AG09319 (cell line): ENCODE measurements around the gene TRPC1.

ENCODE experiments used
- DNase-seq: peaks from one replicate; pipeline ENCODE4 v3.0.0-alpha.2; 2010; ENCODE audit warnings: low read depth; ENCODE audit errors: extremely low read depth
- TF ChIP-seq, protein P1 (sequence below): IDR thresholded peaks from 2 replicates; pipeline ENCODE4 v1.5.1; 2011; ENCODE audit warnings: low read depth, mild to moderate bottlenecking, inconsistent platforms, low read length, moderate library complexity

TRPC1 gene

DNA sequence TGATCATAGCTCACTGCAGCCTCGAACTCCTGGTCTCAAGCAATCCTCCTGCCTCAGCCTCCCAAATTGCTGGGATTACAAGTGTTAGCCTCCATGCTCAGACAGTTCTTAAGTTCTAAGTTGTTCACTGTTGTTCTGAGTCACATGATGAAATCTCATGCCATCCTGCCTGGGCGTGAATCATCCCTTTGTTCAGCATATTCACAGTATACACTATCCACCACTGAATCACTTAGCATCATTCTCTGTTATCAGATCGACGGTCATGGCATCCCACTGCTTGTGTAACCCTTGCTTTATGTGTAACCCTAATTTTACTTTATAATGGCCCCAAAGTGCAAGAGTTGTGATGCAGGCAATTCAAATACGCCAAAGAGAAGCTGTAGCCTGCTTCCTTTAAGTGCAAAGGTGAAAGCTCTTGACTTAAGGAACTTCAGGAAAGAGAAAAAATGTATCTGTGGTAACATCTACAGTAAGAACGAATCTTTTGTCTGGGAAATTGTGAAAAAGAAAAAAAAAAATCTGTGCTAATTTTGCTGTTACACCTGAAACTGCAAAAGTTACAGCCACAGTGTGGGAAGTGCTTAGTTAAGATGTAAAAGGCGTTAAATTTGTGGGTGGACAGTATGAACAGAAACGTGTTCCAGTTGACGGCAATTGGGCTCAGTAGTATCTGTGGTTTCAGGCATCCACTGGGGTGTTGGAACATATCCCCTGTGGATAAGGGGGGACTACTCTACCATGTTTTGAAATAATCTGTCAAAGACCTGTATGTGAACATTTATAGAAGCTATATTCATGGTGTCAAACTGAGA lies 84.5 kb downstream of the TRPC1 start:
- peak; percentile 16 for DNase-seq
- TF ChIP-seq, protein P1, sequence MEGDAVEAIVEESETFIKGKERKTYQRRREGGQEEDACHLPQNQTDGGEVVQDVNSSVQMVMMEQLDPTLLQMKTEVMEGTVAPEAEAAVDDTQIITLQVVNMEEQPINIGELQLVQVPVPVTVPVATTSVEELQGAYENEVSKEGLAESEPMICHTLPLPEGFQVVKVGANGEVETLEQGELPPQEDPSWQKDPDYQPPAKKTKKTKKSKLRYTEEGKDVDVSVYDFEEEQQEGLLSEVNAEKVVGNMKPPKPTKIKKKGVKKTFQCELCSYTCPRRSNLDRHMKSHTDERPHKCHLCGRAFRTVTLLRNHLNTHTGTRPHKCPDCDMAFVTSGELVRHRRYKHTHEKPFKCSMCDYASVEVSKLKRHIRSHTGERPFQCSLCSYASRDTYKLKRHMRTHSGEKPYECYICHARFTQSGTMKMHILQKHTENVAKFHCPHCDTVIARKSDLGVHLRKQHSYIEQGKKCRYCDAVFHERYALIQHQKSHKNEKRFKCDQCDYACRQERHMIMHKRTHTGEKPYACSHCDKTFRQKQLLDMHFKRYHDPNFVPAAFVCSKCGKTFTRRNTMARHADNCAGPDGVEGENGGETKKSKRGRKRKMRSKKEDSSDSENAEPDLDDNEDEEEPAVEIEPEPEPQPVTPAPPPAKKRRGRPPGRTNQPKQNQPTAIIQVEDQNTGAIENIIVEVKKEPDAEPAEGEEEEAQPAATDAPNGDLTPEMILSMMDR: no peak

GRCh38 chr3:142809259-142809658 lies 85.4 kb downstream of the TRPC1 start:
- TF ChIP-seq, protein P1: no peak
- no peak for DNase-seq

DNA sequence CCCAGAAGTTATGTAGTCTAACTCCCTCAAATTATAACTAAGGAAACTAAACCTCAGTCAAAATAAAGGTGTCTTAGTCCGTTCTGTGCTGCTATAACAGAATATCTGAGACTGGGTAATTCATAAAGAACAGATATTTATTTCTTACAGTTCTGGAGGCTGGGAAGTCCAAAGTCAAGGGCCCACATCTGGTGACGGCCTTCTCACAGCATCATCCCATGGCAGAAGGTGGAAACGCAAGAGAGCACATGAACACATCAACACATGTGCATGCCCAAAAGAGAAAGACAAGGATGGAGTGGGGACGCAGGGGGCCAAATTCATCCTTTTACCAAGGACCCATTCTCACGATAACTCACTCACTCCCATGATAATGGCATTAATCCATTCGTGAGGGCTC lies 92.0 kb downstream of the TRPC1 start:
- TF ChIP-seq, protein P1: no peak
- DNase-seq: no peak

GRCh38 chr3:142817356-142817755 lies 93.5 kb downstream of the TRPC1 start:
- DNase-seq: no peak
- TF ChIP-seq, protein P1: no peak

DNA sequence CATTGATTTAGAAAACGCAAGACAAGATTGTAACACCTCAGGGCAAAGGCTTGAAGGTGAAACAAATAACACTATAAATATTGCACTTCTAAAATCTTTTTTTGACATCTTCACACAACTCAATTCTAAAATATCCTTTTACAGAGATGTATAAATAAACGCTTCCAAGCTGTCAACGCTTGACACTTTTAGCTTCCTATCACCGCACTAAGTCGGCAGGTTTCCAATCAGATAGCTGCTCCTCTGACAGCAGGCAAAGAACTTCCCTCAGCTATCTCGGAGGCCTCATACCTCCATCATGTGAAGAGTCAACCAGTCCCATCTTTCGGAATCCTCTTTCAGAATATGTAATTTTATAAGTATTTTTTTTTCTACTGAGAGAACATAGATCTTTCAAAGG lies 94.1 kb downstream of the TRPC1 start:
- DNase-seq: no peak

GRCh38 chr3:142818651-142819050 lies 94.8 kb downstream of the TRPC1 start:
- TF ChIP-seq, protein P1: no peak

More for the DNA sequence above, 94.1 kb downstream of the TRPC1 start:
- TF ChIP-seq, protein P1: no peak

DNA sequence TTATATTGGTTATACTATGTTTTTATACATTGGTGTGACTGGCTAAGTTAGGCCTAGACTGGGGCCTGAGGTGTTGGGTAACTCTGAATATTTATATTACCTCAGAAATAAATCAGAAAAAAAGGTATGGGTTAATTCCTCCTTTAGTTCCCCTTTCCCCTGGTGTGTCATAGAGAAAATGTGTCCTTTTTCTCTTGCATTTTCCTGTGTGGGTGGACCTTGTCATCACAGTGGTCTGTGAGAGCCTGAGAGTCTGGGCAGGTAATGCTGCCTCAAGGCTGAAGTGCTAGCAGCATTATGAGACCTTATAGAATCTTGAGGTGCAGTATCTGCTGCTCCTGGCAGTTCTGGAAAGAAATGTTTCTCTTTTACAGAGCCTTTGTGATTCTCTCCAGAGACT lies 95.3 kb downstream of the TRPC1 start:
- DNase-seq: no peak
- TF ChIP-seq, protein P1: no peak

More at GRCh38 chr3:142818651-142819050, 94.8 kb downstream of the TRPC1 start:
- no peak for DNase-seq
